Measurements from ENCODE around the gene CSMD2. TPM values are rescaled to one million over a fixed set of nuclear protein-coding genes. Genes with fewer than 3 reads are reported as not detected.

The CSMD2 gene
- total and polyA plus RNA-seq, 2 of the 4 experiments (the other 2 are of a cell fraction) = under 0.01 to 0.36 TPM

- H3K9me1 ChIP-seq (ENCODE audit: insufficient read depth, low read length) = no peaks in the 10 kb centered on the region
- H3K56ac ChIP-seq (ENCODE audit: extremely low read depth, insufficient read depth, low read length) = no peak overlapping the region
- H3K36me3 ChIP-seq (ENCODE audit: control insufficient read depth, insufficient read depth, low read length) = no peaks in the 10 kb centered on the region
- no peak overlapping the region for H4K8ac ChIP-seq (ENCODE audit: low read depth in 2 of 2, low read length in 2 of 2)
- H3K4me1 ChIP-seq (ENCODE audit: control insufficient read depth, insufficient read depth, low read length) = no peaks in the 10 kb centered on the region
- H4K5ac ChIP-seq (ENCODE audit: low read depth, low read length) = no peak overlapping the region
- ChIA-PET POLR2A (ENCODE audit: unreplicated experiment) (no interaction called here), CTCF (no interaction called here)
- intact Hi-C loops (cut with micrococcal nuclease) (no loop called here), dilution Hi-C loops (cut with HindIII; ENCODE audit: low sequenced_read_pairs, unreplicated experiment) (no loop called here), in situ Hi-C loops (cut with MboI; ENCODE audit: low sequenced_read_pairs) (loop anchor here (10.0 to 25.0 kb wide), 3 partner anchors 324 to 531 kb away; partner anchors contain the start of gene AZIN2)
- no peak overlapping the region for H3K18ac ChIP-seq (ENCODE audit: low read depth, low read length)
- TF ChIP-seq FOS (IDR thresholded peaks at IDR 0.05; ENCODE audit: low read depth, low read length) (no peak), MAFK (IDR thresholded peaks at IDR 0.05; ENCODE audit: low read depth, low read length) (no peak), USF2 (IDR thresholded peaks at IDR 0.05; ENCODE audit: low read depth, low read length) (no peak), MAZ (IDR thresholded peaks at IDR 0.05; ENCODE audit: borderline replicate concordance, low read depth, low read length) (no peak), BHLHE40 (IDR thresholded peaks at IDR 0.05; ENCODE audit: low read depth, low read length) (no peak), SMC3 (IDR thresholded peaks at IDR 0.05; ENCODE audit: low read depth, low read length) (no peak)
- no TSS peak for BruUV-seq (replicated peaks)
- H3K9ac ChIP-seq (ENCODE audit: low read depth, low read length) = no peak overlapping the region
- no peak overlapping the region for H2AK5ac ChIP-seq (ENCODE audit: low read depth, low read length)
- no peak for ATAC-seq (ENCODE audit: low read depth)
- H2BK120ac ChIP-seq (ENCODE audit: low read depth, low read length) = no peak overlapping the region
- no peak overlapping the region for H3K4me3 ChIP-seq (ENCODE audit: insufficient read depth, low read depth, low read length)
- H4K20me1 ChIP-seq (ENCODE audit: insufficient read depth, low read length) = no peaks in the 10 kb centered on the region
- no peak overlapping the region for H3K23ac ChIP-seq (ENCODE audit: low read depth, low read length)
- no peaks in the 10 kb centered on the region for H3K9me3 ChIP-seq (ENCODE audit: control insufficient read depth, insufficient read depth, low read length)
- H2BK15ac ChIP-seq (ENCODE audit: low read depth, low read length) = no peak overlapping the region
- H3K4ac ChIP-seq (ENCODE audit: low read depth, low read length) = no peak overlapping the region
- H3K14ac ChIP-seq (replicated peaks; ENCODE audit: low read depth, low read length) = no peak overlapping the region
- H2AK9ac ChIP-seq (replicated peaks; ENCODE audit: low read depth, low read length, poor library complexity) = no peak overlapping the region
- H2AFZ ChIP-seq (replicated peaks; ENCODE audit: low read length, poor library complexity) = no peak overlapping the region
- peaks cover 8% of the 10 kb centered on the region for H3K27me3 ChIP-seq (ENCODE audit: control insufficient read depth, insufficient read depth, low read length)
- WGBS, 2 experiments (ENCODE audit: extremely low coverage in 2 of 2, insufficient read length in 1 of 2) = 20% methylated on average over 1 of the region's 1 CpG; no CpG with 5 or more reads in 1 of the 2 experiments
- H2BK5ac ChIP-seq (ENCODE audit: low read depth, low read length, poor library complexity, severe bottlenecking) = no peak overlapping the region
- no peak overlapping the region for H3K4me2 ChIP-seq (ENCODE audit: low read depth, low read length)
- H3K27ac ChIP-seq (ENCODE audit: insufficient read depth, low read length) = no peak overlapping the region
- DNase-seq = no peak
- no peaks in the 10 kb centered on the region for H3K79me1 ChIP-seq (ENCODE audit: low read depth in 1 of 2, low read length in 2 of 2)
- no peak overlapping the region for H2BK20ac ChIP-seq (ENCODE audit: low read depth, low read length)
- no peak overlapping the region for H4K91ac ChIP-seq (ENCODE audit: insufficient read depth, low read depth, low read length)
Measured at GRCh38 chr1:33618636-33619035, 546.4 kb downstream of the CSMD2 start.
